Measurements from ENCODE around the gene NUCB2. TPM values are rescaled to one million over a fixed set of nuclear protein-coding genes. Genes with fewer than 3 reads are reported as not detected.
A peak's percentile ranks its signal among the peaks of the same experiment; 100 is the strongest.
"Not testable (repeated sequence)": the region's sequence is repeated elsewhere in the genome, so short reads cannot be mapped to it uniquely, and the experiment has no call there.

The NUCB2 gene
- total RNA-seq = 31.3 and 46.9 TPM in 2 replicates

GRCh38 chr11:17276236-17277023 lies at the start of gene NUCB2:
Gene NUCB2 (plus strand): TSS chr11:17276739. CDS start chr11:17295324, 18,585 bp downstream.
- DNase-seq (ENCODE audit: low read depth in 2 of 2) = peak; percentile 96 to 97

GRCh38 chr11:17228186-17228925 lies 48.2 kb upstream of the NUCB2 start:
- DNase-seq (ENCODE audit: low read depth in 2 of 2) = not testable (repeated sequence)

- DNase-seq (ENCODE audit: low read depth in 2 of 2) = peak in 1 of 2 donors; percentile 8
Measured at GRCh38 chr11:17229481-17230152, 46.9 kb upstream of the NUCB2 start.

- DNase-seq (ENCODE audit: low read depth in 2 of 2) = no peak
Measured at GRCh38 chr11:17230867-17231851, 45.4 kb upstream of the NUCB2 start.

GRCh38 chr11:17233101-17233500 lies 43.4 kb upstream of the NUCB2 start:
- DNase-seq (ENCODE audit: low read depth in 2 of 2) = no peak

GRCh38 chr11:17238377-17238776 lies 38.2 kb upstream of the NUCB2 start:
- DNase-seq (ENCODE audit: low read depth in 2 of 2) = no peak

GRCh38 chr11:17239927-17240326 lies 36.6 kb upstream of the NUCB2 start:
- DNase-seq (ENCODE audit: low read depth in 2 of 2) = not testable (repeated sequence)

GRCh38 chr11:17240780-17241179 lies 35.8 kb upstream of the NUCB2 start:
- no peak for DNase-seq (ENCODE audit: low read depth in 2 of 2)

- not testable (repeated sequence) for DNase-seq (ENCODE audit: low read depth in 2 of 2)
Measured at GRCh38 chr11:17242954-17243353, 33.6 kb upstream of the NUCB2 start.

- DNase-seq (ENCODE audit: low read depth in 2 of 2) = no peak
Measured at GRCh38 chr11:17244046-17244445, 32.5 kb upstream of the NUCB2 start.

GRCh38 chr11:17250561-17251350 lies 25.8 kb upstream of the NUCB2 start:
- no peak for DNase-seq (ENCODE audit: low read depth in 2 of 2)

GRCh38 chr11:17252704-17253103 lies 23.8 kb upstream of the NUCB2 start:
- DNase-seq (ENCODE audit: low read depth in 2 of 2) = no peak

GRCh38 chr11:17256512-17256911 lies 20.0 kb upstream of the NUCB2 start:
- DNase-seq (ENCODE audit: low read depth in 2 of 2) = peak in 1 of 2 donors; percentile 65

GRCh38 chr11:17257196-17257595 lies 19.3 kb upstream of the NUCB2 start:
- peak in 1 of 2 donors; percentile 15 for DNase-seq (ENCODE audit: low read depth in 2 of 2)

- no peak for DNase-seq (ENCODE audit: low read depth in 2 of 2)
Measured at GRCh38 chr11:17258670-17259069, 17.9 kb upstream of the NUCB2 start.

GRCh38 chr11:17259519-17259918 lies 17.0 kb upstream of the NUCB2 start:
- DNase-seq (ENCODE audit: low read depth in 2 of 2) = no peak

GRCh38 chr11:17260020-17260419 lies 16.5 kb upstream of the NUCB2 start:
- no peak for DNase-seq (ENCODE audit: low read depth in 2 of 2)

GRCh38 chr11:17263769-17264168 lies 12.8 kb upstream of the NUCB2 start:
- DNase-seq (ENCODE audit: low read depth in 2 of 2) = no peak

- no peak for DNase-seq (ENCODE audit: low read depth in 2 of 2)
Measured at GRCh38 chr11:17266781-17267180, 9.8 kb upstream of the NUCB2 start.

GRCh38 chr11:17267576-17267975 lies 9.0 kb upstream of the NUCB2 start:
- peak in 1 of 2 donors; percentile 20 for DNase-seq (ENCODE audit: low read depth in 2 of 2)
